OCI-LY3 (cell line): Measurements from ENCODE around the gene STX19.

ENCODE experiments used
- CTCF ChIP-seq: fragments of 200-600, 300-600 bp; sonication (generic); IDR thresholded peaks from 2 replicates; pipeline ENCODE4 v1.5.1; 2014; ENCODE audit warnings: antibody characterized with exemption, low read length, low read depth
- EZH2phosphoT487 ChIP-seq: fragments of 200-600 bp; shearing (Covaris generic); IDR thresholded peaks from 2 replicates; pipeline ENCODE4 v1.6.1; 2018; ENCODE audit warnings: antibody characterized with exemption, mixed run types, low read depth

- TF ChIP-seq CTCF: no peak
- no peak for TF ChIP-seq EZH2phosphoT487
These were observed 58.4 kb downstream of the STX19 start for GRCh38 chr3:93969997-93970396.
